ENCODE data around the gene STAT4.

Gene STAT4

DNA sequence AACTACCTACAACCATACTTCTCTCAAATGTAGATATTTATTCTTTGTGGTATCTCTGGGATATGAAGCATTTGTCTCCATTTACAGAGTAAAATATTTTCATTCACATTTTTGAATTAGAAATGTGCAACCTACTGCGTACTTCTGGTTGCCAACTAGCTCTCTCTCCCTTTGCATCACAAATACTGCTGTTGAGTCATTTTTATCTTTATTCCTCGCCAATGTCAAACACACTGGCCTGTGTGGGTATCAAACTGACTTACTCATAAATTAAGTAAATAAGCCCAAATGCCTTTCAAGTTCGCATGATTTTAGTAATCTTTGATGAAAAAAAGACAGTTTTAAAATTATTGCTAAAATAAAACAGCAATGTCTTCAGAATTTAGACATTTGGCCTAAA, 67.3 kb downstream of the STAT4 start:
- no peak for DNase-seq (ENCODE audit: low read depth in 3 of 3)

GRCh38 chr2:191082321-191082720, 68.5 kb downstream of the STAT4 start:
- DNase-seq (ENCODE audit: low read depth in 3 of 3): no peak

DNA sequence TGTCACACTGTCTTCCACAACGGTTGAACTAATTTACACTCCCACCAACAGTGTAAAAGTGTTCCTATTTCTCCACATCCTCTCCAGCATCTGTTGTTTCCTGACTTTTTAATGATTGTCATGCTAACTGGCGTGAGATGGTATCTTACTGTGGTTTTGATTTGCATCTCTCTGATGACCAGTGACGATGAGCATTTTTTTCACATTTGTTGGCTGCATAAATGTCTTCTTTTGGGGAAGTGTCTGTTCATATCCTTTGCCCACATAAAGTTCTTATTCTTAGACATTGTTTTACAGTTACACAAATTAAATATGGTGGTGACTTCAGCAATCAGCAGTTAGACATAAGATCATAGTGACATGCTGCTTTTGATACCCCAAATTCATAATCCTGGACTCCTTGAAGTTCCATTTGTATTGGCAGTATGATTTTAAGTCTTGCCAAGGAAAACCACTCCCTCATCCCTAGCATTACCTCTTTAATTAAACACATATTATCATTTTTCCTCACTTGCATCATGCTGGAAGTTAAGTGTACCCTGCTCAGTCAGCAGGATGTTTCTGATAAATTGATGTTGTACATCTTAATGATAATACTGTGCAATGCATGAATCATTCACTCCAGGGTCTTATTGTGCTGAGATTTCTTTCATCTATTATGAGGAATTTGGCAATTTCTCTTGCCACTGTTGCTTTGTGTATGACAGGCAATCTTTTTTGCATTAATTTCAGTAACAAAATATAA, 69.2 kb downstream of the STAT4 start:
- no peak for DNase-seq (ENCODE audit: low read depth in 3 of 3)

DNA sequence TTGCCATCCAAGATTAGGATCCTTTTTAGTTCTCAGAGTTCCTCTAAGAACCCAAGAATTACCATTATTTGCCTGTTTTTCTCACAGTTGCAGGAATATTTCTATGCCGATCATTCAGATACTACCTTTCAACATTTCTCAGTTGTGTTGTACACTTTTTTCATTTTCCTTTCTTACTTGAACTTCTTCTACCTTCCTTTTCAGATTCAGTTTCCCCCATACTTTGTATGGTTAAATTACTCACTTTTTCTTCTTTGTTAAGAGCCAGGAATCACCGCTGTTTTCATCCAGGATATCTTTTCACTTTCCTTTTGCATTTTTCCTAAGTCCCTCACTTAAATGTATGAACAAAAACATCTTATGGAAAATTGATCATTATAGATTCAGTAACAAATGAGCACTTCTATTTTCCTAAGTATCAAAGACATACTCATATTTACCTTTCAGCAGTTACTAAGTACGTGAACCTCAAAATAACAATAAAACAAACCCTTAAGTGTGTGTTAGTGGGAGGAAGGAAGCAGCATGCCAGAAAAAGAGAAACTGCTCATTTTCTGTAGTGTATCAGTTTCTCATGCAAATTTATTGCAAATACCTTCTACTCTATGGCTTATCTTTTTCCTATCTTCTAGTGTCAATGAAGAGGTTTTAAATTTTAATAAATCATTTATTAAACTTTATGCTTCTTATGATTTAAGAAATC, 72.5 kb downstream of the STAT4 start:
- no peak for DNase-seq (ENCODE audit: low read depth in 3 of 3)

DNA sequence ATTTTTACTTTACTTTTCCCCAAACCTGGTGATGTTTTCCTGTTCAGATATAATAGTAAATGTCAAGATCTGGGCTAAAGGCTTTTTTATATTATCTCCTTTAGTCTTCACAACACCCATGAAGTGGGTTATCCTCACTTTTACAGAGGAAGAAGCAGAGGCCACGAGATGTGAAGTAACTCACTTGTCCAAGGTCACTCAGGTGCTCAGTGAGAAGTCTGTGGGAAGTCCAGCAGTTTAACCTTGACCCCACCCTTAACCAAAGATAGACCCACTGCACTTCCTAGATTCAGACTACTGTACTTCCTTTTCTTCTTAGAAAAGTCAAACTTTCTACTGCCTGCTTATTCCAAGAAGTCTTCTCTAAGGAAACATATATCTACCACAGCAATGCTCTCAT, 80.5 kb downstream of the STAT4 start:
- no peak for DNase-seq (ENCODE audit: low read depth in 3 of 3)

- no peak for DNase-seq (ENCODE audit: low read depth in 3 of 3)
These were observed 81.2 kb downstream of the STAT4 start for GRCh38 chr2:191069606-191070005.

DNA sequence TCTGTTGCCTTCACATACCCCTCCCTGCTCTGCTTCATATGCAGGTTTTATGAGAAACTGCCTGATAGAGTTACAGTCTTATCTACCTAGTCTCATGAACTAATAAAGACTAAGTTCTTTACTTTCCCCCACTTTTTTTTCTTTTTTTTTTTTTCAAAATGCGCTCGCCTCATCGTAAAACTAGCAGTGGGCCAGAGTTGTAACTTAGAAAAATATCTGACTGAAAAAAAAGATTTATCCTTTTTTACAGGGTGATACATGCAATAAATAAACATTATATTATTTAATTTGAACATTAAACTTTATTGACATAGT, 83.9 kb downstream of the STAT4 start:
- no peak for DNase-seq (ENCODE audit: low read depth in 3 of 3)

DNA sequence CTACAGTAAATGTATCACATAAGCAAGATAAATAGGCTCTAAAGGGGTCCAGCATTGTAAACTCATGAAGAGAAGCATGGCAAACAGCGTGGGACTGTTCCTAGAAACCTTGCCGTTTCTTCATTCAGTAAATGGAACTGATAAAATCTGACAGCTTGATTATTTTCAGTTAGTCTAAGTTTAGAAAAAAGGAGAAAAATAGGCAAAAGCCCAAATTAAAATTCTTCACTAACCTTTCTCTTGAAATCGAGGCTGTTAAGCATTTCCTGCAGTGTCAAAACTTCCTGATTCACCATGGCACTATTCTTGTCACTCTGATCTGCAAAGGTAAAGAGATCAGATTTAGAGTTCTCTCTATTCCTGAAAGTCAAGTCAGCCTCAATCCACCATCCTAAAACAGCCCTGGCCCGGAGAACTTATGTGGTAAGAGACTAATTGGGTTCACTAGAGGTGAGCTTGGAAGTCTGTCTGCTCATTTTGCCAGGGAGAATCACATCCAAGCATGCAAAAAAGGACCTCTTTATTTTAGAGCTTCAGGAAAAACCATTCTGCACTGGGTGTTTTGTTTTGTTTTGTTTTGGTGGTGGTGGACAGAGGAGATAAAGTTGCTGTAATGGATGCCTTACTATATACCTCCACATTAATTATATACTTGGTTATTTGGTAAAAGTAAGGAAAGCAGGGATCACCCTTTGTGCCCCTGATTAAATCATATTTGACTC, 84.4 kb downstream of the STAT4 start:
- DNase-seq (ENCODE audit: low read depth in 3 of 3): no peak

GRCh38 chr2:191065785-191066184, 85.0 kb downstream of the STAT4 start:
- no peak for DNase-seq (ENCODE audit: low read depth in 3 of 3)

DNA sequence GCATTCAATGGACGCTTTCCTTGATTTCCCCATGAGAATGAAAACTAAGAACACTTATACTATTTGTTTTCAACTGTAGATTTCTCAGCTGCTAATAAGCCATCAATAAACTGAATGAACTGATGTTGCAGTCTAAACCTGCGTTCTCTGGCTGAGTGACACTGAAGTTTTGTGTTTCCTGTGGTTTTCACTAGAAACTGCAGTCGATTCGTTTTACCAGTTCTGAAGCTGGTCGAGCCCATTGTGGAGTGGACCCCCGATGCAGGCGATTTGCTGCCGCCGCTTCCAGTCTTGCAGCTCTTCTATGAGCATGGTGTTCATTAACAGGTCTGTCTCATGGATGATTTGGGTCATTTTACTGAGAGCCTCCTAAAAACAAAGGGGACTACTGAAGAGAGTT, 86.2 kb downstream of the STAT4 start:
- DNase-seq (ENCODE audit: low read depth in 3 of 3): no peak

DNA sequence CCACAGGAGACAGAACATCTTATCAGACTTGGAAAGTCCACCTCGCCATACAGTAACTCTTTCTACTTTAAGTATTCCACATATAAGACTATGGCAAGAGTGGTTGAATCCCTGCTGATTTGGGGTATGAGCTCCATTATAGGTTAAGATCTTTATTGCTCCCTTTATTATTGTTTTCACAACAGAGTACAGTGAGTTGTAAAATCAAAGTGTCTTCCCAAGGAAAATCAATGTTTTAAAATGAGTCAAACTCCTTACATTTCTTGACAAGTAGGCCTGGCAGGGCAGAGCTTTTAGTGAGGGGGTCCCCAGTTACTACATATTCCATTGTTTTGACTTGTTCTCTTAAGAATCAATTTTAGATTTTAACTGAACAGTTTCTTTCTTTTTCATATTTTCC, 87.2 kb downstream of the STAT4 start:
- no peak for DNase-seq (ENCODE audit: low read depth in 3 of 3)

GRCh38 chr2:191061381-191061980, 89.3 kb downstream of the STAT4 start:
- no peak for DNase-seq (ENCODE audit: low read depth in 3 of 3)

- DNase-seq (ENCODE audit: low read depth in 3 of 3): no peak
These were observed 91.5 kb downstream of the STAT4 start for GRCh38 chr2:191059308-191059707.

DNA sequence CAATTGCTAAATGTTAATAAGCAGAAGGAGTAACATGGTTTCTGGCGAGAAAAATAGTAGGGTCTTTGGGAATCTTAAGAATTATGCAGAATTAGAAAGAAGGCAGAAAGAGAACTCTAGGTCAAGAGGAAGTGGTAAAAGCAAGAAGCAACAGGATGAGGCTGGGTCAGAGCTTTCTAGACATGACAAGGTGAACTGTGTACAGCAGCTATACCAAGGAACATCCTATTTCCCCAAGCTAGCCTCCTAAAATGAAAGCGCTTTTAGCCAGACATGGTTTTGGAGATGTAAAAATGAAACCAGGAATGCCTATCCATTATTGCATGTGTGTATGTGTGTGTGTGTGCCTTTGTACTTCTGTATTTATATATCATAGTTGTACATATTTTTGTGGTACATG, 94.6 kb downstream of the STAT4 start:
- no peak for DNase-seq (ENCODE audit: low read depth in 3 of 3)

DNA sequence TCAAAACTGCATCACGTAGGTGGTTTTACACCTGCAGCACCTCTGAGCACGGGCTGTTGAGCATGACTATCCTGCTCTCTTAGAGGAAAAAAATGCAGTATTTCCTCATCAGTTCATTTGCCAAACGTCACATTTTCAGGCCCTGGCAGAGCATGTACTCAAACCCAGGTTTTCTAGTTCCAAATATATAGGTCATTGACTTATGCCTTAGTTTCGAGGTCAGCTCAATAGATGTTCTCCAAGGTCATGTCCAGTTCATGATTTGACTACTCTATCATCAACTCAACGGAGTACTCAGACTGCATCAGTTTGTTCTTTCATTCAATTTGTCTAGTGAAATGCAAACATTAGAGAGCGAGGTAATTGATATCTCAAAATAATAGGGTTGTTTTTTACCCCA, 97.5 kb downstream of the STAT4 start:
- no peak for DNase-seq (ENCODE audit: low read depth in 3 of 3)

- DNase-seq (ENCODE audit: low read depth in 3 of 3): no peak
These were observed 98.7 kb downstream of the STAT4 start for GRCh38 chr2:191051825-191052778.

DNA sequence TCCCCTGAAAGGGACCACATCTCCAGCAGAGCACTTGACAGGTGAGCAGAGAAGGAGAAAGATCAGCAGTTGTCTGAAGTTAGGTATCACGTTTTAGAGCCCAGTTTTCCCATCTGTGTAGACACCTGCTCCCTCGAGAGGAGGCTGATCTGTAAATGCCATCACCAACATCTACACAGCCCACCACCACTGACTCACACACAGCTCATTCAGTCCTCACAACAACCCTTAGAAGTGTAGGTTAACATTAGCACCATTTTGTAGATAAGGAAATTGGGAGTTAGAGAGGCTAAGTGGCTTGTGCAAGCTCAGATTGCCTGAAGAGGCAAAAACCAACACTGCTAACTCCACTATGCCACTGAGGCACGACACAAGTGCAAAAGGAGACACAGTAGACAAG, 99.6 kb downstream of the STAT4 start:
- no peak for DNase-seq (ENCODE audit: low read depth in 3 of 3)

DNA sequence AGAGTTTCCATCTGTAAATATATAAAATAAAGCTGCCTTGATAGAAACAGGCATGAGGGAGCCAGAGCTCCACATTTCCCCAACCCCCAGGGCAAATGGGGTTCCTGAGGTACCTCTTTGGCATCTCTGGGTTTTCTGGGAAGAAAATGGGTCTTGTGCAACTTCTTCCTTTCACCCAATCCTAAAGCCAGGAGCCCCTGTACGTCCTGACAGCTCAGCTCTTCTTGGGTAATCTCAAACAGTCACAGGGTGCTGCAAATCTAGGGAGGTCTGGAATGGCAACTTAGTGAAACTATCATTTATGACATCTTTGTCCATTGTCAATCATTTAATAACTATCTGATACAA, 100.2 kb downstream of the STAT4 start:
- no peak for DNase-seq (ENCODE audit: low read depth in 3 of 3)

- no peak for DNase-seq (ENCODE audit: low read depth in 3 of 3)
These were observed 100.8 kb downstream of the STAT4 start for GRCh38 chr2:191049728-191050639.

GRCh38 chr2:191048073-191048472, 102.7 kb downstream of the STAT4 start:
- no peak for DNase-seq (ENCODE audit: low read depth in 3 of 3)

DNA sequence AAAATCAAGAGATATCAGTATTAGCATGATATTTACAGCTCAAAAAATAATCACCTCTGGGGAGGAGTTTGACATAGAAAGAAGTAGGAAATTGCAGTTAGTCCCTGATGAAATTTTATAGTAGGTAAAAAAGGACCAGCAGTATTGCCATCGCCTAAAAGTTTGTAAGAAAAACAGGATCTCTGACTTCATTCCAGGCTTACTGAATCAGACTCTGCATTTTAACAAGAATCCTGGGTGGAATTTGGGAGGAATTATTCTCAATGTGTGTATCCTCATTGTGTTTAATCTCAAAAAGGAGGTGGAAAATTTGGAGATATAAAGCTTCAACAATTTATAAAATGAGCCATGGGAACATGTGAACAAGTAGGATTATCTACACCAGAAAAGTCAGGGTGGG, 105.7 kb downstream of the STAT4 start:
- DNase-seq (ENCODE audit: low read depth in 3 of 3): no peak

Measured in stimulated activated CD4-positive, alpha-beta T cell treated with anti-CD3 and anti-CD28 coated beads, TNF-alpha, amount 100 ng/mL, for 4 hours (primary cell).